ENCODE results near the gene COX19. TPM values are rescaled to one million over a fixed set of nuclear protein-coding genes. Genes with fewer than 3 reads are reported as not detected.

COX19 gene
- total and polyA plus RNA-seq, 10 donors, result 7.1 to 29.1 (median 15.2) TPM

DNA sequence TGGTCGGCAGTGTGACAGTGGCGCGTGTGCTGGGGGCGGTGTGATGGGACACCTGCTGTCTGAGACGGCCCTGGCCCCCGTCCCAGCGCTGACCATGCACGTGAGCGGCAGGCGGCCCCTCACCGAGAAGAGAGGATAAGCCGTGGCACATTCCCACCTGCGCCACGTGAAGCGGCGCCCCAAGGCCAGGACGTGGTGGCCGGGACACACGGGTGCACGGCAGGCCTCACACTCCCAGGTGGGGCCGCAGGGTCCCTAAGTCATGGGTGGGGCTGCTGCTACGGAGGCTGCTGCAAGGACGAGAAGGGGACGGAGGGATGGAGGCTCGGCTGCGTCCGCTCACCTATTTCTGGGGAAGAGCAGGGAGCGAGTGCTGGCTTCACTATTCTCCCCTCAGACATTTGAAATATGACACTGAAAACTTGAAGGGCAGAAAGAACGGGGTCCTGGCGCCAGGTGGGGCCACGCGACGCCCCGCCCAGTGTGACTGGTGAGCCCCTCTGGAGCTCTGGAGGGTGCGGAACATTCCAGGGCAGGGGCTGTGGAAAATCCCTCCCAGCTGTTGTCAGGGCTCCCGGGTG is 15.1 kb upstream of the COX19 start:
- Histone ChIP-seq H3K27ac (no peak overlapping the region), H3K27me3 (replicated peaks in 1 of 7) (peaks cover 0 to 50% (median 27%) of the 10 kb centered on the region in 7 donors)
- peak in 1 of 3 donors; percentile 18 for TF ChIP-seq POLR2AphosphoS5 (IDR thresholded peaks at IDR 0.05)
- TF ChIP-seq, protein P1, sequence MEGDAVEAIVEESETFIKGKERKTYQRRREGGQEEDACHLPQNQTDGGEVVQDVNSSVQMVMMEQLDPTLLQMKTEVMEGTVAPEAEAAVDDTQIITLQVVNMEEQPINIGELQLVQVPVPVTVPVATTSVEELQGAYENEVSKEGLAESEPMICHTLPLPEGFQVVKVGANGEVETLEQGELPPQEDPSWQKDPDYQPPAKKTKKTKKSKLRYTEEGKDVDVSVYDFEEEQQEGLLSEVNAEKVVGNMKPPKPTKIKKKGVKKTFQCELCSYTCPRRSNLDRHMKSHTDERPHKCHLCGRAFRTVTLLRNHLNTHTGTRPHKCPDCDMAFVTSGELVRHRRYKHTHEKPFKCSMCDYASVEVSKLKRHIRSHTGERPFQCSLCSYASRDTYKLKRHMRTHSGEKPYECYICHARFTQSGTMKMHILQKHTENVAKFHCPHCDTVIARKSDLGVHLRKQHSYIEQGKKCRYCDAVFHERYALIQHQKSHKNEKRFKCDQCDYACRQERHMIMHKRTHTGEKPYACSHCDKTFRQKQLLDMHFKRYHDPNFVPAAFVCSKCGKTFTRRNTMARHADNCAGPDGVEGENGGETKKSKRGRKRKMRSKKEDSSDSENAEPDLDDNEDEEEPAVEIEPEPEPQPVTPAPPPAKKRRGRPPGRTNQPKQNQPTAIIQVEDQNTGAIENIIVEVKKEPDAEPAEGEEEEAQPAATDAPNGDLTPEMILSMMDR (IDR thresholded peaks at IDR 0.05 in 8 of 11, conservative IDR thresholded peaks at IDR 0.05 in 3 of 11), result no peak

DNA sequence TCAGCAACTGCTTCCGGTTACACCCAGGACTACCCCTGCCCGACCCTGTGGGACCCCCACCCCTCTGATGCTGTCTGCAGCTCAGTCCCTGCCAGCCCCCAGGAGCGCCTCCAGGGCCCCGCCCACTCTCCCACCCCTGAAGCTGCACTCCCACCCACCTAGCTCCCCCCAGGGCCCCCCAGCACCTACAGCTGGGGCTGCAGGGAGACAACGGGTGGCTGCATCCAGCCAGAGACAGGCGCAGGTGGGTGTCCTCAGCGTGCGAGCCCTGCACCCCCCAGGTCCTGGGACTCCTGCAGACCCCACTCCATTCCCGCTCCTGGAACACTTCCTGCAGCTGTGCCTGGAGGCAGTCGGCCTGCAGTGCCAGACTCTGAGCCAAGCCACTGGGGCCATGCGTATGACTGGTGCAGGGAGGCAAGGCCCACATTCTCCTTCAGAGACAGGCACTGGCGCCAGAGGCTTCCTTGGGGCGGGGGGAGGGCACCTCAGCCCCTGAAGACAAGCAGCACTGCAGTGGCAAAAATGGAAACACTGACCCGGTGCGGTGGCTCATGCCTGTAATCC is 13.7 kb upstream of the COX19 start:
- Histone ChIP-seq H3K36me3 (no peaks in the 10 kb centered on the region), H3K27me3 (replicated peaks in 1 of 7) (peaks cover 0 to 62% (median 30%) of the 10 kb centered on the region in 7 donors), H3K4me3 (no peak overlapping the region), H3K9me3 (no peaks in the 10 kb centered on the region), H3K27ac (no peak overlapping the region), H3K4me1 (peaks cover 0 to 49% (median 31%) of the 10 kb centered on the region in 6 donors)
- DNase-seq, result no peak
- TF ChIP-seq POLR2AphosphoS5 (IDR thresholded peaks at IDR 0.05) (no peak), POLR2A (IDR thresholded peaks at IDR 0.05) (no peak)
- TF ChIP-seq, protein P1 (IDR thresholded peaks at IDR 0.05 in 8 of 11, conservative IDR thresholded peaks at IDR 0.05 in 3 of 11), result no peak
- 54 to 85% (median 74%) methylated on average over 11 to 15 of the region's 15 CpGs for WGBS, 5 donors
- intact Hi-C loops (cut with DNase I; ENCODE audit: low total_unique reads), result no loop called here

More for the DNA sequence above, 15.1 kb upstream of the COX19 start:
- Histone ChIP-seq H3K36me3 (peaks cover 0 to 7% (median 0%) of the 10 kb centered on the region in 6 donors), H3K4me1 (peaks cover 0 to 48% (median 31%) of the 10 kb centered on the region in 6 donors), H3K4me3 (no peak overlapping the region), H3K9me3 (no peaks in the 10 kb centered on the region)
- WGBS, 5 donors, result 87 to 94% (median 90%) methylated on average over 8 to 36 of the region's 36 CpGs
- intact Hi-C loops (cut with DNase I; ENCODE audit: low total_unique reads), result loop anchor here (10.0 kb wide), 1 partner anchor 184 kb away; no protein-coding TSS in a partner anchor
- no peak for DNase-seq

DNA sequence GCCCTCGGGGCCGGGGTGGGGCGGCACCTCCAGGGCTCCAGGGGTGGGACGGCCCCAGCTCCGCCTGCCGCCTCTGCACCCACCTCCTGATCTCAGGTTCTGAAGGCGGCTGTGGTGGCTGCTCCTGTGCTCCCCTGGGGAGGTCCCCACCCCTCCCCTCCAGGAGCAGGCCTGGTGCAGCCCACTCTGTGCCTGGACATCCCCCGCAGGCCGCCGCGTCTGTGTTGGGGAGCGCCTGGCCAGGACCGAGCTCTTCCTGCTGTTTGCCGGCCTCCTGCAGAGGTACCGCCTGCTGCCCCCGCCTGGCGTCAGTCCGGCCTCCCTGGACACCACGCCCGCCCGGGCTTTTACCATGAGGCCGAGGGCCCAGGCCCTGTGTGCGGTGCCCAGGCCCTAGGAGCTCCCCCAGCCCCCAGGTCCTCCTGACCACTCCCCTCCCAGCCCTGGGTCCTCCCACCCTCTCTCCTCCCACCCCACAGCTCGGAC is 13.1 kb upstream of the COX19 start:
- no peak overlapping the region for H3K4me3 ChIP-seq
- no peak for DNase-seq
- no peak overlapping the region for H3K27ac ChIP-seq
- H3K9me3 ChIP-seq, result no peaks in the 10 kb centered on the region
- 11 to 35% (median 15%) methylated on average over 9 to 24 of the region's 24 CpGs for WGBS, 5 donors
- peaks cover 0 to 68% (median 30%) of the 10 kb centered on the region in 7 donors for H3K27me3 ChIP-seq (replicated peaks in 1 of 7)
- no peak for TF ChIP-seq POLR2A (IDR thresholded peaks at IDR 0.05)
- no peak for TF ChIP-seq POLR2AphosphoS5 (IDR thresholded peaks at IDR 0.05)
- TF ChIP-seq, protein P1 (IDR thresholded peaks at IDR 0.05 in 8 of 11, conservative IDR thresholded peaks at IDR 0.05 in 3 of 11), result no peak
- intact Hi-C loops (cut with DNase I; ENCODE audit: low total_unique reads), result no loop called here
- peaks cover 0 to 47% (median 29%) of the 10 kb centered on the region in 6 donors for H3K4me1 ChIP-seq
- H3K36me3 ChIP-seq, result no peaks in the 10 kb centered on the region

DNA sequence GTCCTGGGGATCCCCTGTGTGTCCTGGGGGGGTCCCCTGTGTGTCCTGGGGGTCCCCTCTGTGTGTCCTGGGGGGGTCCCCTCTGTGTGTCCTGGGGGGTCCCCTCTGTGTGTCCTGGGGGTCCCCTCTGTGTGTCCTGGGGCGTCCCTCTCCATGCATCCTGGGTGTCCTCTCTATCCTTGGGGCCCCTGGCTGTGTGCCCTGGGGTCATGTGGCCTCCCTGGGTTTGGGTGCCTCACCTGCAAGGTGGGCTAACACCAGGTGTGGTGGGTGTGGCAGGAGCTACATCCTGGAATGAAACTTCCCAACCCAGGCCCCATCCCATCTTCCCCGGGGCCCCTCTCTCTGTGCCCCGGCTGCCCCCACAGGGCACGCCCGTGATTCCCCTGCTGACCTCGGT is 12.6 kb upstream of the COX19 start:
- Histone ChIP-seq H3K27me3 (replicated peaks in 1 of 7) (peaks cover 0 to 74% (median 30%) of the 10 kb centered on the region in 7 donors), H3K4me1 (peaks cover 0 to 41% (median 24%) of the 10 kb centered on the region in 6 donors), H3K36me3 (no peaks in the 10 kb centered on the region), H3K4me3 (no peak overlapping the region), H3K27ac (no peak overlapping the region), H3K9me3 (no peaks in the 10 kb centered on the region)
- intact Hi-C loops (cut with DNase I; ENCODE audit: low total_unique reads), result no loop called here
- no peak for DNase-seq
- 30 to 46% (median 39%) methylated on average over 5 to 6 of the region's 6 CpGs; no CpG with 5 or more reads in 1 of the 5 donors for WGBS, 5 donors
- TF ChIP-seq POLR2AphosphoS5 (IDR thresholded peaks at IDR 0.05) (no peak), POLR2A (IDR thresholded peaks at IDR 0.05) (no peak)
- TF ChIP-seq, protein P1 (IDR thresholded peaks at IDR 0.05 in 8 of 11, conservative IDR thresholded peaks at IDR 0.05 in 3 of 11), result no peak

Data from spleen (tissue), 11 donors.